ENCODE measurements around the gene TNIK.

DNA sequence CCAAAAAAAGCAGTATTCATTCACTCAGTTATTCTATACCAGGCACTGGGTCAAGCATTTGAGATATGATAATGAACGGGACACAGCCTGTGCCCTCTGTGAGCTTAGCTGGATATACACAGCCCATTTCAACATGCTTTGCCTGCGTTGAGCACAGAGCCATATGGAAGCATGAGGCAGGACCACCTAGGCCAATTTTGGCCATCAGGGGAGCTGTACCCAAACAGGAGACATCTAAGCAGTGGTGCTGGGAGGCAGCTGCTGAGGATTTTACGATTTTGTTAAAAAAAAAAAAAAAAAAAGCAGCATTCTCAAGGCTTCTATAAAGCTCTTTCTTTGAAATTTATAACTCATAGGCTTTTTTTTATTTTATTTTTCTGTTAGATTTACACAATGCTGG is 346.5 kb downstream of the TNIK start:
- TF ChIP-seq POLR2A (IDR thresholded peaks at IDR 0.05): no peak
- no peak for TF ChIP-seq POLR2AphosphoS5 (IDR thresholded peaks at IDR 0.05)

All from prostate gland (tissue), 1 donor.